ENCODE measurements around the gene ZFYVE28. TPM values are rescaled to one million over a fixed set of nuclear protein-coding genes. Genes with fewer than 3 reads are reported as not detected.

ZFYVE28 gene
- total and polyA plus RNA-seq, 10 of the 15 experiments (the other 5 are each of a cell fraction or from before 2014, with no cell fraction given): 0.06 to 1.9 (median 0.22) TPM; not detected in 1

- Histone ChIP-seq H3K4me1 (ENCODE audit: control insufficient read depth, insufficient read depth, low read length) (no peaks in the 10 kb centered on the region), H3K9ac (ENCODE audit: control insufficient read depth, insufficient read depth, low read length) (no peak overlapping the region), H3K27ac (ENCODE audit: control insufficient read depth, insufficient read depth) (no peak overlapping the region), H3K27me3 (replicated peaks in 1 of 2; ENCODE audit: control insufficient read depth in 2 of 2, insufficient read depth in 2 of 2, low read length in 1 of 2) (peaks cover 0 to 5% of the 10 kb centered on the region in 2 experiments; a peak in 3 of 4 replicates), H2AFZ (ENCODE audit: control insufficient read depth, low read depth, low read length) (no peak overlapping the region), H3K79me2 (ENCODE audit: control insufficient read depth, insufficient read depth, low read length) (no peaks in the 10 kb centered on the region), H3K36me3 (ENCODE audit: control insufficient read depth in 2 of 2, insufficient read depth in 2 of 2, low read length in 1 of 2) (no peaks in the 10 kb centered on the region), H3K4me2 (ENCODE audit: control insufficient read depth, insufficient read depth) (no peak overlapping the region), H3K4me3 (no peak overlapping the region), H4K20me1 (ENCODE audit: control insufficient read depth, insufficient read depth) (no peaks in the 10 kb centered on the region), H3K9me3 (replicated peaks; ENCODE audit: control insufficient read depth, insufficient read depth, low read length) (no peaks in the 10 kb centered on the region)
- ChIA-PET SMC1A (ENCODE audit: uncharacterized antibody, unreplicated experiment) (interaction anchor here (0.7 kb wide), 1 partner anchor 25 kb away, joined by 3 read pairs; no protein-coding TSS in a partner anchor), RAD21 (ENCODE audit: unreplicated experiment) (no interaction called here), POLR2A (no interaction called here), CTCF (interaction anchor here (1.6 kb wide), 1 partner anchor 17 kb away, joined by 4 read pairs; no protein-coding TSS in a partner anchor)
- intact Hi-C loops (cut with micrococcal nuclease; ENCODE audit: unreplicated experiment) (no loop called here), in situ Hi-C loops (cut with MboI) (no loop called here)
- FAIRE-seq (no peak), DNase-seq (ENCODE audit: low read depth, low spot score) (no peak), ATAC-seq (no peak)
- WGBS (ENCODE audit: insufficient coverage, insufficient replicate concordance, low lambda C conversion rate, missing lambda C conversion rate): 26% methylated on average over 10 of the region's 10 CpGs
- BruUV-seq (replicated peaks): no TSS peak
- TF ChIP-seq ELK1 (IDR thresholded peaks at IDR 0.05; ENCODE audit: low read depth, low read length) (no peak), ZNF622 (IDR thresholded peaks at IDR 0.05) (no peak), REST (IDR thresholded peaks at IDR 0.05; ENCODE audit: low read depth, low read length) (no peak), STAT1 (conservative IDR thresholded peaks at IDR 0.05) (no peak), NFYB (IDR thresholded peaks at IDR 0.05; ENCODE audit: insufficient read depth, low read depth, low read length) (no peak), NR2F1 (conservative IDR thresholded peaks at IDR 0.05) (no peak), RBBP5 (conservative IDR thresholded peaks at IDR 0.05) (no peak), POLR2A (IDR thresholded peaks at IDR 0.05; ENCODE audit: low read depth, low read length) (no peak), SMARCA5 (IDR thresholded peaks at IDR 0.05) (no peak), CREB1 (IDR thresholded peaks at IDR 0.05; ENCODE audit: low read depth) (no peak), ZBTB40 (IDR thresholded peaks at IDR 0.05; ENCODE audit: borderline replicate concordance) (no peak), TCF3 (IDR thresholded peaks at IDR 0.05; ENCODE audit: borderline replicate concordance, insufficient read depth, low read depth, low read length) (no peak), JUNB (IDR thresholded peaks at IDR 0.05) (no peak), MAX (IDR thresholded peaks at IDR 0.05; ENCODE audit: low read depth, low read length) (no peak), E2F4 (IDR thresholded peaks at IDR 0.05; ENCODE audit: low read depth, low read length) (no peak)
Observed at GRCh38 chr4:2424581-2424980, 6.1 kb upstream of the ZFYVE28 start.

All from GM12878 (cell line).